GM19397 (cell line): ENCODE measurements around the gene DYNC1I1.

ENCODE experiments used
- ATAC-seq: cut with Tn5 transposase; IDR thresholded peaks from one replicate; pipeline ENCODE4 v1.9.1; 2021; ENCODE audit warnings: mild to moderate bottlenecking, moderate library complexity; ENCODE audit not compliant: unreplicated experiment

The DYNC1I1 gene

GRCh38 chr7:96120445-96121225 is 348.3 kb downstream of the DYNC1I1 start:
- no peak for ATAC-seq

GRCh38 chr7:96121752-96122151 is 349.4 kb downstream of the DYNC1I1 start:
- ATAC-seq: no peak

DNA sequence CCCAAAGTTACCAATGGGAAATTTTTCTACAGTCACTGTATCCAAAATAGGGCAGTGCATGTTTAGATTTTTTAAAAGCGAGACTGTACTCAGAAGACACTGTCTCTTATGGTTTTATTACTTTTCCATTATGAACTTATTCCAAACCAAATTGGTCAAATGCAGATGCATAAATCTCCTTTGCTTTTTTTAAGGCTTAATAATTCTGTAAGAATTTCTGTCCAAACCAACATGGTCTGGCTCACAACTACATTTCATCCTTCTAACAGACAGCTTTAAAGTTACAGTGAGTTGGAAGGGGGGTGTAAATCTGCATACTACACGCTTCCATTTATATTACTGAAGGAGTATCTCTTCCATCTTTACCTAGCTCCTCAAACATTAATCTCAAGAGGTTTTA is 350.4 kb downstream of the DYNC1I1 start:
- no peak for ATAC-seq

DNA sequence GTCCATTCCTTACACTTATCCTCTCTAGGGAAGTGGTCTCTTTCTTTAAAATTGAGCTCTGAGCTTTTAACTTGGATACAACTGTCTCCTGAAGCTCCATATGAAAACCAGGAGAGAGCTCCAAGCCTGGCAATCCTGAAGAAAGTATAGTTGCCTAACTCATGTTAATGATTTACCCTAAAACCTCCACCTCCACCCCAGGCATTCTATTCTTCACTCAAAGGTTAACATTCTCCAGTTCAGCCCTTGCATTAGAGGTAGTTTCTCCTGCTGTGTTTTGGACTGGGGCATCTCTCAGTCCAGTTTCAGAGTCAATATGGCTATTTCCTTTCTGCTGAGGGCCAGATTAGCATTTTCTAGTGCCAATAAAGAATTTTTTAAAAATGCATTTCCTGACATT is 354.0 kb downstream of the DYNC1I1 start:
- no peak for ATAC-seq

DNA sequence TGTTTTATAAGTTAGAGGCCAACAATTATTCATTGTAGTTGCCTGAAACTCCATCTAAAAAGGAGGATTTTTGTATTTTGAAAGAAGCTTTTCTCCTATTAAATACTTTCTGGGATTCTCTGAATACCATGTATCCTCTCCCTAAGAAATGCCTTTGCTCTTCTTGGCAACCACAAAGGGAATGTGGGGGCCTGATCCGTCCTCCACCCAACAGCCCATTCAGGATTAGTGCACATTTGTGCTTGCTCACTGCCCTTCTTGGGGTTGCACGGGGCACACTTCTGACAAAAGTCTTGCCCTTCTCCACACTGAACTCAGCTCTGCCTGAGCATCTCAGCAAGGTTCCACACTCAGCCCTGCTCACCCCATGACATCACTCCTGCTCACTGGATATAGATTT is 355.4 kb downstream of the DYNC1I1 start:
- no peak for ATAC-seq

DNA sequence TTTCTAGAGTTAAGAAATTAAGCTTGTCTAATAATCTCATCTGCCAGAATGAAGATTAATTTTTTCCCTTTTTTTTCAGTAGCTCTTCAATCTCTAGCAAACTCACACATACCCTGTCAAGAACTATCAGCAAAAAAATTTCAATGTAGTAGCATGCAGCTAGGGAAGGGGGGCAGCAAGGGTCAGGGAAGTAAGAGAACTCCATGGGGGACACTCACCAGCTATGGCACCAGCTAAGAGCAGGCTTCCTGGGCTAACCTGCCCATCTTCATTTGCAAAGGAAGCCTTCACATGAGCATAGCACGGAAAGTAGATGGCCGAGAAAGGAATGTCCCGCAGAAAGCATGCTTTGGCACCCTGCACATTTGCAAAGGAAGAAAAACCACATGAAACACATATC is 359.2 kb downstream of the DYNC1I1 start:
- no peak for ATAC-seq

- ATAC-seq: no peak
Observed at GRCh38 chr7:96135241-96135640, 362.9 kb downstream of the DYNC1I1 start.

GRCh38 chr7:96136600-96137239 is 364.4 kb downstream of the DYNC1I1 start:
- no peak for ATAC-seq

GRCh38 chr7:96143495-96144259 is 371.3 kb downstream of the DYNC1I1 start:
- no peak for ATAC-seq

DNA sequence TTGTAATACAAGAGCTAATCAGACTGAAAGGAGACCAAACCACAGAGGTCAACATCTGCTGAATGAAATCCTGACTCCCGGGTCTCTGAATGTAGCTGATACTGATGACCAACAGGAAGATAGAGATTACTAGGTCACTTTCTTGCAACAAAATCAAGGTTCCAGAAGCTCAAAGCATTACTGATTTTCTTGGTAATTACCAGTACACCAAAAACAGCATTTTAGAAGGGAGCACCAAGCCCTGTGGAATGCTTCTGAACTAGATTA is 371.8 kb downstream of the DYNC1I1 start:
- ATAC-seq: no peak
